ENCODE data around the gene TMEM74B.

The TMEM74B gene

DNA sequence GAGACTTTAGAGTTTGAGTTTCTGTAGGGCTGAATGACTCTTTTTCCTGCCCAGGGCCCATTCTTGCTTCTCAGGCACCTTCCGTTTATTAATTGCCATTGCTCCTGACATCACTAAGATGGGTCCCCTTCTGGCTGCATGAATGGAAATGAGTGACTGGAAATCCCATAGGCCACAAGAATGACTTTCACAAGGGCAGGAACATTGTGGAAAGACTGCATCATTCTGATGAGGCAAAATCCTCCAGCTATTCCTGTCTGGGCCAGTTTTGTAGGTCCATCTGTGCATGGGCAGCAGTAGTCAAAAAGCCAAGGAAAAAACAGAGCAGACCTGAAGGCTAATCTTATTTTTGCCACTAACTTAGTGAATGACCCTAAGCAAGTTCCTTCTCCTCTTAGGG lies 19.3 kb downstream of the TMEM74B start:
- no peak for TF ChIP-seq EZH2phosphoT487 (IDR thresholded peaks at IDR 0.05; ENCODE audit: low read length)
- TF ChIP-seq, protein P1, sequence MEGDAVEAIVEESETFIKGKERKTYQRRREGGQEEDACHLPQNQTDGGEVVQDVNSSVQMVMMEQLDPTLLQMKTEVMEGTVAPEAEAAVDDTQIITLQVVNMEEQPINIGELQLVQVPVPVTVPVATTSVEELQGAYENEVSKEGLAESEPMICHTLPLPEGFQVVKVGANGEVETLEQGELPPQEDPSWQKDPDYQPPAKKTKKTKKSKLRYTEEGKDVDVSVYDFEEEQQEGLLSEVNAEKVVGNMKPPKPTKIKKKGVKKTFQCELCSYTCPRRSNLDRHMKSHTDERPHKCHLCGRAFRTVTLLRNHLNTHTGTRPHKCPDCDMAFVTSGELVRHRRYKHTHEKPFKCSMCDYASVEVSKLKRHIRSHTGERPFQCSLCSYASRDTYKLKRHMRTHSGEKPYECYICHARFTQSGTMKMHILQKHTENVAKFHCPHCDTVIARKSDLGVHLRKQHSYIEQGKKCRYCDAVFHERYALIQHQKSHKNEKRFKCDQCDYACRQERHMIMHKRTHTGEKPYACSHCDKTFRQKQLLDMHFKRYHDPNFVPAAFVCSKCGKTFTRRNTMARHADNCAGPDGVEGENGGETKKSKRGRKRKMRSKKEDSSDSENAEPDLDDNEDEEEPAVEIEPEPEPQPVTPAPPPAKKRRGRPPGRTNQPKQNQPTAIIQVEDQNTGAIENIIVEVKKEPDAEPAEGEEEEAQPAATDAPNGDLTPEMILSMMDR (IDR thresholded peaks at IDR 0.05; ENCODE audit: low read length) = no peak
- no peak for TF ChIP-seq EZH2 (optimal IDR thresholded peaks at IDR 0.05; ENCODE audit: low read depth, low read length)
- H2AFZ ChIP-seq (ENCODE audit: low read length) = no peak overlapping the region
- peaks cover 36% of the 10 kb centered on the region for H3K4me1 ChIP-seq (ENCODE audit: low read length)
- no peaks in the 10 kb centered on the region for H4K20me1 ChIP-seq (ENCODE audit: insufficient read depth, low read length)
- peaks cover 22% of the 10 kb centered on the region for H3K79me2 ChIP-seq (ENCODE audit: low read length)
- no peaks in the 10 kb centered on the region for H3K27me3 ChIP-seq (replicated peaks; ENCODE audit: insufficient read depth, low read length)
- no peaks in the 10 kb centered on the region for H3K9me2 ChIP-seq (replicated peaks; ENCODE audit: insufficient read depth, low read length)
- no peaks in the 10 kb centered on the region; the same call in 1 of the 2 replicates for H3K36me3 ChIP-seq (replicated peaks; ENCODE audit: insufficient read depth, low read length)
- no peak overlapping the region for H3K27ac ChIP-seq (ENCODE audit: low read length)
- no peak overlapping the region for H3K4me2 ChIP-seq (ENCODE audit: low read depth, low read length)
- H3F3A ChIP-seq (ENCODE audit: insufficient read depth, low read length) = peaks cover 19% of the 10 kb centered on the region
- DNase-seq = no peak
- H3K9ac ChIP-seq (ENCODE audit: low read length) = no peak overlapping the region
- H3K9me3 ChIP-seq (replicated peaks; ENCODE audit: insufficient read depth, low read length) = no peaks in the 10 kb centered on the region
- H3K4me3 ChIP-seq (ENCODE audit: low read length) = no peak overlapping the region

DNA sequence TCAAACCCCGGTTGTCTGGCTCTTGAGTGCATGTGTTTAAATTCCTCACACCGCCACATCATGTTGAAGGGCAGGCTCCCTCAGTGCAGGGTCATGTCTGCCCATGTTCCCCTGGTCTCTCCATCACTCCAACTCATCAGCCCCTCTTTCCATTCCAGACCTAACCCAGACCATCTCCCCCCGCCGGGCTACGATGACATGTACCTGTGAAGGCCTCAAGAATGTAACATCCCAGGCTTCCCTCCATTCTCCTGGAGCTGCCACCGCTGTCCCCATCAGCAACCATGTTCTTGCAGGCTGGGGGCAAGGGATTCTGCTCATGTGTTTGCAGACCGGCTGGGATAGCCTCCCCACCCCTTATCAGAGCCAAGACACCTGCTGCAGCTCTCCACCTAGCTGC lies 19.9 kb downstream of the TMEM74B start:
- H3K27ac ChIP-seq (ENCODE audit: low read length) = no peak overlapping the region

DNA sequence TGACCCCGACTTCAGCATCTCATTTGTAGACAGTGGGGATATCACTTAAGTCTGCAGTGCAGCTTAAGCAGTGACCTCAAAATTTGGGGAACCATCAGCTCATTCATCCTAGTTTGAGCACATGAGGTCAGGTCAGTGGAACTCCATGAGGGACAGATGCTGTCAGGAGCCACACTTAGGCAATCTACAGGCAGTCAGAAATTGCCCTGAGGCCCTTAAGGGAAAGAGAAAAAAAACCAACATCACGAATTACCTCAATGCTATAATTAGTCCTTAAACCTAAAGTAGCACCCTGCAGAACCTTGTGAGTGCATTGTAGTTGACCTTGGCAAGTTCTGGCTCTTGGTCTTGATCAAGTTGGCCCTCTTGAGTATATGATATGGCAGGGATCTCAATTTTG lies 21.1 kb downstream of the TMEM74B start:
- H2AFZ ChIP-seq (ENCODE audit: low read length) = no peak overlapping the region
- peak overlapping the region; percentile 90 for H3K27ac ChIP-seq (ENCODE audit: low read length)
- H3K4me3 ChIP-seq (ENCODE audit: low read length) = peak overlapping the region; percentile 38
- H3K4me2 ChIP-seq (ENCODE audit: low read depth, low read length) = peak overlapping the region; percentile 89
- H3K27me3 ChIP-seq (replicated peaks; ENCODE audit: insufficient read depth, low read length) = no peaks in the 10 kb centered on the region
- H4K20me1 ChIP-seq (ENCODE audit: insufficient read depth, low read length) = no peaks in the 10 kb centered on the region
- H3K9ac ChIP-seq (ENCODE audit: low read length) = peak overlapping the region; percentile 58
- H3F3A ChIP-seq (ENCODE audit: insufficient read depth, low read length) = peaks cover 19% of the 10 kb centered on the region
- DNase-seq = peak; percentile 61
- no peaks in the 10 kb centered on the region; the same call in 1 of the 2 replicates for H3K36me3 ChIP-seq (replicated peaks; ENCODE audit: insufficient read depth, low read length)
- peaks cover 24% of the 10 kb centered on the region for H3K79me2 ChIP-seq (ENCODE audit: low read length)
- TF ChIP-seq EZH2phosphoT487 (IDR thresholded peaks at IDR 0.05; ENCODE audit: low read length) (no peak), EZH2 (optimal IDR thresholded peaks at IDR 0.05; ENCODE audit: low read depth, low read length) (no peak)
- TF ChIP-seq, protein P1 (IDR thresholded peaks at IDR 0.05; ENCODE audit: low read length) = no peak
- H3K9me3 ChIP-seq (replicated peaks; ENCODE audit: insufficient read depth, low read length) = no peaks in the 10 kb centered on the region
- H3K9me2 ChIP-seq (replicated peaks; ENCODE audit: insufficient read depth, low read length) = no peaks in the 10 kb centered on the region
- peaks cover 36% of the 10 kb centered on the region for H3K4me1 ChIP-seq (ENCODE audit: low read length)

More for the DNA sequence above, 19.9 kb downstream of the TMEM74B start:
- Histone ChIP-seq H3K4me2 (ENCODE audit: low read depth, low read length) (no peak overlapping the region), H3K9me2 (replicated peaks; ENCODE audit: insufficient read depth, low read length) (no peaks in the 10 kb centered on the region), H3K9ac (ENCODE audit: low read length) (no peak overlapping the region), H3K27me3 (replicated peaks; ENCODE audit: insufficient read depth, low read length) (no peaks in the 10 kb centered on the region), H3K36me3 (replicated peaks; ENCODE audit: insufficient read depth, low read length) (no peaks in the 10 kb centered on the region; the same call in 1 of the 2 replicates), H3F3A (ENCODE audit: insufficient read depth, low read length) (peaks cover 19% of the 10 kb centered on the region), H3K79me2 (ENCODE audit: low read length) (peaks cover 24% of the 10 kb centered on the region), H3K4me3 (ENCODE audit: low read length) (no peak overlapping the region), H2AFZ (ENCODE audit: low read length) (no peak overlapping the region), H4K20me1 (ENCODE audit: insufficient read depth, low read length) (no peaks in the 10 kb centered on the region), H3K4me1 (ENCODE audit: low read length) (peaks cover 36% of the 10 kb centered on the region), H3K9me3 (replicated peaks; ENCODE audit: insufficient read depth, low read length) (no peaks in the 10 kb centered on the region)
- DNase-seq = no peak
- TF ChIP-seq, protein P1 (IDR thresholded peaks at IDR 0.05; ENCODE audit: low read length) = no peak
- TF ChIP-seq EZH2phosphoT487 (IDR thresholded peaks at IDR 0.05; ENCODE audit: low read length) (no peak), EZH2 (optimal IDR thresholded peaks at IDR 0.05; ENCODE audit: low read depth, low read length) (no peak)

All from MM.1S (cell line).